PC-3 (cell line): ENCODE data around the gene BGLAP. TPM values are rescaled to one million over a fixed set of nuclear protein-coding genes. Genes with fewer than 3 reads are reported as not detected.

ENCODE experiments used
- ATAC-seq: fragments of 200-7000 bp; cut with Tn5 transposase; 2 replicates; pipeline ENCODE4 v1.9.1; 2020; ENCODE audit warnings: mild to moderate bottlenecking, moderate library complexity
- BruUV-seq: library from RNA; stranded (reverse); fragments of 400-500 nt; replicated peaks from 2 replicates; lab custom pipeline; 2021; lab: Mats Ljungman, UMichigan
- CTCF ChIA-PET: fragments of 300-600 bp; sonication (Branson Sonifier 250); formaldehyde crosslinking; loops from one replicate; lab custom pipeline; 2022; ENCODE audit warnings: antibody characterized with exemption; lab: Charles Lee
- POLR2A ChIA-PET: fragments of 300-600 bp; sonication (Branson Sonifier 250); formaldehyde crosslinking; loops from one replicate; lab custom pipeline; 2022; ENCODE audit warnings: antibody characterized with exemption; ENCODE audit not compliant: unreplicated experiment; lab: Charles Lee
- DNase-seq: peaks from one replicate; pipeline ENCODE4 v3.0.0-alpha.2; 2015
- H2AFZ ChIP-seq: fragments of 300-600 bp; sonication (generic); 2 replicates; pipeline ENCODE4 v1.6.0; 2016; ENCODE audit warnings: antibody characterized with exemption, low read length
- H3F3A ChIP-seq: fragments of 300-600 bp; sonication (generic); one replicate; pipeline ENCODE4 v1.6.0; 2017; ENCODE audit warnings: antibody characterized with exemption, low read length, control low read depth, mild to moderate bottlenecking; ENCODE audit not compliant: unreplicated experiment
- H3K27ac ChIP-seq: fragments of 300-600 bp; sonication (generic); 2 replicates; pipeline ENCODE4 v1.5.1; 2016; ENCODE audit warnings: mild to moderate bottlenecking, low read length
- H3K27me3 ChIP-seq: fragments of 300-600 bp; sonication (generic); 2 replicates; pipeline ENCODE4 v1.6.1; 2016; ENCODE audit warnings: low read length, mixed read lengths
- H3K36me3 ChIP-seq: fragments of 300-600 bp; sonication (generic); 2 replicates; pipeline ENCODE4 v1.6.1; 2016; ENCODE audit warnings: low read depth, mixed run types, low read length, mixed read lengths
- H3K4me1 ChIP-seq: fragments of 300-600 bp; sonication (generic); 2 replicates; pipeline ENCODE4 v1.5.1; 2016; ENCODE audit warnings: low read length; ENCODE audit not compliant: insufficient read depth
- H3K4me2 ChIP-seq: fragments of 300-600 bp; sonication (generic); 2 replicates; pipeline ENCODE4 v1.6.0; 2016; ENCODE audit warnings: low read length
- H3K4me3 ChIP-seq: fragments of 300-600 bp; sonication (generic); 2 replicates; pipeline ENCODE4 v1.5.1; 2016; ENCODE audit warnings: mild to moderate bottlenecking, low read length, mixed read lengths
- H3K79me2 ChIP-seq: fragments of 300-600 bp; sonication (generic); 2 replicates; pipeline ENCODE4 v1.6.1; 2017; ENCODE audit warnings: low read length, mixed read lengths
- H3K9ac ChIP-seq: fragments of 300-600 bp; sonication (generic); 2 replicates; pipeline ENCODE4 v1.6.0; 2016; ENCODE audit warnings: mild to moderate bottlenecking, low read length
- H3K9me2 ChIP-seq: fragments of 300-600 bp; sonication (generic); replicated peaks from 2 replicates; pipeline ENCODE4 v1.6.1; 2016; ENCODE audit warnings: mixed run types, low read length, mixed read lengths
- H3K9me3 ChIP-seq: fragments of 300-600 bp; sonication (generic); 2 replicates; pipeline ENCODE4 v1.6.1; 2016; ENCODE audit warnings: low read length, mixed read lengths
- H4K20me1 ChIP-seq: fragments of 300-600 bp; sonication (generic); 2 replicates; pipeline ENCODE4 v1.6.1; 2016; ENCODE audit warnings: low read length, mixed read lengths
- CTCF ChIP-seq: fragments of 300-600 bp; sonication (generic); conservative IDR thresholded peaks from 2 replicates; pipeline ENCODE4 v1.5.1; 2017; ENCODE audit warnings: antibody characterized with exemption, low read depth, mild to moderate bottlenecking, low read length
- EZH2 ChIP-seq: fragments of 300-600 bp; sonication (generic); IDR thresholded peaks from one replicate; pipeline ENCODE4 v1.6.1; 2017; ENCODE audit warnings: antibody characterized with exemption, mild to moderate bottlenecking, low read length; ENCODE audit not compliant: unreplicated experiment
- EZH2phosphoT487 ChIP-seq: fragments of 300-600 bp; sonication (generic); IDR thresholded peaks from 2 replicates; pipeline ENCODE4 v1.6.1; 2018; ENCODE audit warnings: mild to moderate bottlenecking, antibody characterized with exemption, low read length, borderline replicate concordance
- intact Hi-C: fragments of 100-400 bp; cut with micrococcal nuclease; formaldehyde crosslinking; loops from 2 replicates; pipeline ENCODE4 v1.9.0; 2023
- total RNA-seq: library from RNA; depleted of rRNA; stranded (reverse); fragments of >200 nt; gene quantifications from 2 replicates; pipeline ENCODE4 v1.2.3, GENCODE V29; 2014

Gene BGLAP
- total RNA-seq, 1 experiment from 2014 or later = 2.5 TPM

GRCh38 chr1:156286061-156286460 is 44.1 kb downstream of the BGLAP start:
- H3K27me3 ChIP-seq = no peaks in the 10 kb centered on the region
- peaks cover 40% of the 10 kb centered on the region for H3K79me2 ChIP-seq
- H3K36me3 ChIP-seq = no peaks in the 10 kb centered on the region
- no peak overlapping the region for H3K4me3 ChIP-seq
- H3K4me2 ChIP-seq = no peak overlapping the region
- BruUV-seq = no TSS peak
- intact Hi-C loops = no loop called here
- no peaks in the 10 kb centered on the region for H3K9me2 ChIP-seq
- DNase-seq (no peak), ATAC-seq (no peak)
- H4K20me1 ChIP-seq = peaks cover 10% of the 10 kb centered on the region
- CTCF ChIA-PET = no interaction called here
- peaks cover 31% of the 10 kb centered on the region for H3K4me1 ChIP-seq
- H3K27ac ChIP-seq = no peak overlapping the region
- no peaks in the 10 kb centered on the region for H3F3A ChIP-seq
- H2AFZ ChIP-seq = no peak overlapping the region
- TF ChIP-seq EZH2 (no peak), CTCF (no peak), EZH2phosphoT487 (no peak)
- POLR2A ChIA-PET = no interaction called here
- no peak overlapping the region for H3K9ac ChIP-seq
- no peaks in the 10 kb centered on the region for H3K9me3 ChIP-seq

- peaks cover 4% of the 10 kb centered on the region; the same call in 1 of the 2 replicates for H3K79me2 ChIP-seq
- H3K36me3 ChIP-seq = no peaks in the 10 kb centered on the region
- H3K4me1 ChIP-seq = peaks cover 8% of the 10 kb centered on the region
- no peak overlapping the region for H3K4me2 ChIP-seq
- DNase-seq (no peak), ATAC-seq (no peak)
- H3K9me2 ChIP-seq = no peaks in the 10 kb centered on the region
- H3K9ac ChIP-seq = no peak overlapping the region
- no peaks in the 10 kb centered on the region for H4K20me1 ChIP-seq
- ChIA-PET CTCF (no interaction called here), POLR2A (no interaction called here)
- no peaks in the 10 kb centered on the region for H3F3A ChIP-seq
- no peak overlapping the region for H2AFZ ChIP-seq
- H3K27ac ChIP-seq = no peak overlapping the region
- H3K4me3 ChIP-seq = no peak overlapping the region
- H3K27me3 ChIP-seq = no peaks in the 10 kb centered on the region
- intact Hi-C loops = no loop called here
- H3K9me3 ChIP-seq = no peaks in the 10 kb centered on the region
- no TSS peak for BruUV-seq
- TF ChIP-seq EZH2phosphoT487 = no peak
- no peak for TF ChIP-seq CTCF
- no peak for TF ChIP-seq EZH2
Observed at GRCh38 chr1:156289857-156290256, 47.9 kb downstream of the BGLAP start.

GRCh38 chr1:156291226-156292061 is 49.5 kb downstream of the BGLAP start:
- DNase-seq (peak; percentile 76), ATAC-seq (peak; percentile 95)
- Histone ChIP-seq H3K4me1 (peaks cover 15% of the 10 kb centered on the region; the same call in 1 of the 2 replicates), H3K9me3 (no peaks in the 10 kb centered on the region), H3K27me3 (no peaks in the 10 kb centered on the region), H3K4me3 (peak overlapping the region; percentile 66), H2AFZ (peak overlapping the region; percentile 87), H3F3A (no peaks in the 10 kb centered on the region), H3K4me2 (peak overlapping the region; percentile 87), H3K36me3 (no peaks in the 10 kb centered on the region), H3K27ac (no peak overlapping the region), H4K20me1 (no peaks in the 10 kb centered on the region), H3K9me2 (no peaks in the 10 kb centered on the region), H3K9ac (peak overlapping the region; percentile 33), H3K79me2 (no peaks in the 10 kb centered on the region)
- TF ChIP-seq CTCF (no peak), EZH2phosphoT487 (no peak), EZH2 (no peak)
- intact Hi-C loops = no loop called here
- ChIA-PET POLR2A (no interaction called here), CTCF (no interaction called here)
- BruUV-seq = no TSS peak
